Measurements from ENCODE around the gene CACNA1C. TPM values are rescaled to one million over a fixed set of nuclear protein-coding genes. Genes with fewer than 3 reads are reported as not detected.
"Not testable (repeated sequence)": the region's sequence is repeated elsewhere in the genome, so short reads cannot be mapped to it uniquely, and the experiment has no call there.

CACNA1C gene
- total RNA-seq, 2 experiments from 2014 or later: 0.04 TPM

DNA sequence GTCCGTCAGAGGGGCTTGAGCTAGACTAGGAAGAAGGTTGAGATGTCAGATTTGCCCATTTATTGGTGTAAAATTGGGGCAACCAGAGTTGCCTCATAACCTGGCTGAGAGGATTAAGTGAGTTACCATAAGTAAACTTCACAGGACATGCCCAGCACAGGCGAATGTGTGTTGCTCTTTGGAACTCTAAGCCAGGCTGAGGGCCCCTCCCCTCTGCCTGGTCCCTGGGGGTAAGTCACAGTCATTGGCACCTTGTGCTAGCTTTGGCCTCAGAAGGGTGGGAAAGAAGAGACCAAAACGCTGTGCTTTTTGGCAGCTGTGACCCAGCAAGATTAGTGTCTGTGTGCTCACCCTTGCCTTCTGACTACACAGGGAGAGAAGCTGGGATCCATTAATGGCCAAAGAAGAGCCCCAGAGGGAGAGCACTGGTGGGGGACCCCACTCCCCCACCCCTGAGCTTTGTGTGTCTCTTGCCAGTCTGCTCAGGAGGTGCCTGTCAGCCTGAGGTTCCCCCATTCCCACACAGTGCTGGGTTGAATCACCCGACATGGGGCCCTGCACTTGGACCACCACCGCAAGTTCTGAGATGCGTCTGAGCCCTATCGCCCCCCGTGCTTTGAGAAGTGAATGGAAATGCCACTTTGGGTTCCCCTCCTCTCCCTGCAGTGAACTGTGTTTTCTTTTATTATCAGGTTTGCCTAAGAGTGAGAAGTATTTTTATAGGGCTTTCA lies 74.1 kb downstream of the CACNA1C start:
- CTCF ChIA-PET: no interaction called here
- POLR2A ChIA-PET: no interaction called here

DNA sequence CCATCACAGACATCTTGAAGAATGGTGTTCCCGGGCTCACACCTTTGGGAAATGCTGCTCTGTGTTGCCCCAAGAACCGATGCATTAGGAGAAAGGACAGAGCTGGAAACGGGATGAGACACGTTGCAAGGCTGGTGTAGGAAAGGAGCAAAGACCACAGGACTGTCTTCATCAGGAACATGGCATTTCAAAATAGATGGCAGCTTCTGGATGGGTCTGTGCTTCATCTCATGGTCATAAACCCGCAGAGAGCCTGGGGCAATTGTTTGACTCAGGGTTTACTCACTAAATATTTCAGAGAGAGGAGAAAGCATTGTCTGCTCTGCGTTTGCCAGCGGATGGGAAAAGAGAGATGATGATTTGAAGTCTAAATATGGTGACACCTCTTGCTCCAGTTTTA lies 76.3 kb downstream of the CACNA1C start:
- CTCF ChIA-PET: no interaction called here
- POLR2A ChIA-PET: no interaction called here

DNA sequence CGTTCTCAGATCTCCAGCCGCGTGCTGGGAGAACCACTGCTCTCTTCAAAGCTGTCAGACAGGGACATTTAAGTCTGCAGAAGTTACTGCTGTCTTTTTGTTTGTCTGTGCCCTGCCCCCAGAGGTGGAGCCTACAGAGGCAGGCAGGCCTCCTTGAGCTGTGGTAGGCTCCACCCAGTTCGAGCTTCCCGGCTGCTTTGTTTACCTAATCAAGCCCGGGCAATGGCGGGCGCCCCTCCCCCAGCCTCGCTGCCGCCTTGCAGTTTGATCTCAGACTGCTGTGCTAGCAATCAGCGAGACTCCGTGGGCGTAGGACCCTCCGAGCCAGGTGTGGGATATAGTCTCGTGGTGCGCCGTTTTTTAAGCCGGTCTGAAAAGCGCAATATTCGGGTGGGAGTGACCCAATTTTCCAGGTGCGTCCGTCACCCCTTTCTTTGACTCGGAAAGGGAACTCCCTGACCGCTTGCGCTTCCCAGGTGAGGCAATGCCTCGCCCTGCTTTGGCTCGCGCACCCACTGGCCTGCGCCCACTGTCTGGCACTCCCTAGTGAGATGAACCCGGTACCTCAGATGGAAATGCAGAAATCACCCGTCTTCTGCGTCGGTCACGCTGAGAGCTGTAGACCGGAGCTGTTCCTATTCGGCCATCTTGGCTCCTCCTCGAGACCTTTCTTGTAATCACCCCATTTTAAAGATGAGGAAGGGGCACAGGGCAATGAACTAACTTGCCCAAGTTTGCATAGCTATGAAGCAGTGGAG lies 83.1 kb downstream of the CACNA1C start:
- POLR2A ChIA-PET, CTCF ChIA-PET: not testable (repeated sequence)

DNA sequence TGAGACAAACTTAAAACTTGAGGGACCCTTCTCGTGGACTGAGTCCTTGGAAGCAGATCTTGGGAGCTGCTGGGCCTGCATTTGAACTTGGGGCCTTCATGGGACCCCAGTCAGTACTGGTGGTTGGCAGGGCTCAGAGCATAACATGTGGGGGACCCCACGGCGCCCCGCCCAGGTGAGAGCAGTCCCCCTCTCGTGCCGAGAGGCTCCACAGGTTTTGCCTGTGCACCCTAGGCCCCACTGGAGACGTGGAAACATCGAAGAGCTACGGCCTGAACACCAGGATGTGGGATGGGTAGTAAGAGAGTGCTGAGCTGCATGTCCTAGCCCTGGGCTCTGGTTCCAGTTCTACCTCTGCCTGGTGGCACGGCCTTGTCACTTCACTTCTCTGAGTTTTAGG lies 84.1 kb downstream of the CACNA1C start:
- ChIA-PET POLR2A (no interaction called here), CTCF (no interaction called here)

DNA sequence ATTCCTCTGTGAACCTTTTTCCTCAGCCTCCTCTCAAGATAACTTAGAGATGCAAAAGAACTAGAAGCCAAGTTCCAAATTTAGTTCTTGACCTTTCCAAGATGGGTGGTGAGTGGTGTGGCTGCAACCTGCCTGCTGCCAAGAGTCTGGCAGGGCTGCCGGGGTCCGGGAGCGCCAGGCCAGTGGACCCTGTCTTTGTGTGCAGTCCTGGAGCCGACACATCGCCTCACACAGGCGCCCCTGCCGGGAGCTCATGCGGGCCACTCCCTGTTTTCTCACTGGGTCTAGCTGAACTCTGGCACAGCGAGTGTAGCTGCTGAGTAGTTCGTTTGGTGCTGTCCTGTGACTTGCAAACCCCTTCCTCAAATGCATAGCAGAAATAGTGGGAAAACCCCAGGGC lies 84.9 kb downstream of the CACNA1C start:
- POLR2A ChIA-PET: no interaction called here
- CTCF ChIA-PET: no interaction called here

DNA sequence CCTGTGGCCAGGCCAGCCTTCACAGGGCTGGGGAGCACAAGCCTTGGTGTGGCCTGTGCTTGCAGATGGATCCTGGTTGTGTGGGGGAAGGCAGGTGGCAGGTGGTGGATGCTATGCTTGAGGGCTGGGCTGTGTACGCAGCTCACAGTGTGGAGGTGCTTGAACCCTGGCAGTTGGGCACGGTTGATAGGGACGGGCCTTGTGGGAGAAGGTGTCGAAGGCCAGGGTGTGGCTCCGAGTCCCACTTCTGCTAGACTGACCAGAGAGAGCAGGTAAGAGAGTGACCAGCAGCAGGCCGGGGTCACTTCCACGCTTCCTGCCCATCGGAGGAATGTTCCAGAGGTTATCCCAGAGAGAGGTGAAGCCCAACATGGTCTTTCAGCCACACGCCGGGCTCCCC lies 85.5 kb downstream of the CACNA1C start:
- ChIA-PET POLR2A (no interaction called here), CTCF (no interaction called here)

DNA sequence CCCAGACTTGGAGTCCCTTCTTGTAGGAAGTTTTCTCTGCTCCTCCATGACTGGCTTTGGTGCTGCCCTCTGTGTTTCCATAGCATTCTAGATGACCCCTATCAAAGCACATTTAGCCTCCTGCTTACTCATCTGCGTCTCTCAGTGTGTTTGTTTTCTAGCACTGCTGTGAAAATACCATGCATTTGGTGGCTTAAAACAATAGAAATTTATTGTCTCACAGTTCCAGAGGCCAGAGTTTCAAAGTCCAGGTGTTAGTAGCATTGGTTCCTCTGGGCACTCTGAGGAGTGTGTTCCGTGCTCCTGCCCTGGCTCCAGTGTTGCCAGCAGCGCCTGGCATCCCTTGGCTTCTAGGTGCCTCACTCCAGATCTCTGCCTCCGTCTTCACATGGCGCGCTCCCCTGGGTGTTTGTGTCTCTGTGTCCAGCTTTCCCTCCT lies 86.1 kb downstream of the CACNA1C start:
- POLR2A ChIA-PET: no interaction called here

DNA sequence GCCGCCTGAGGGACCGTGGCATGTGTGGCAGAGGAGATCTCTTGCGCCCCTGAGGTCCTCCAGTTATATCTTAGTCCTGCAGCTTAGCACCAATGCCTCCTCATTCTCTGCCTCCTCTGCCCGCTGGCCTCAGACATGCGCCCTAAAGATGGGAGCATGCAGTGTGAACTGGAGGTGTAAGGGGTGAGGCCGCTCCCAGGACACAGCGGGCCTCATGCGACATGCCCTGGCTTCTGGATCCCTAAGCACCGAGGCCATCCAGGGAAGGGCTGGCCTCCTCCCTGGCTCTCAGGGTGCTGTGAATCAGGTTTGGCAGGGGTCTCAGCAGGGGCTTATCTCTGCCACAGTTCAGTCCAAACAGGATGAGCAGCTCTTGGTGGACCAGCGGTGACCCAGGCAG lies 86.9 kb downstream of the CACNA1C start:
- CTCF ChIA-PET: no interaction called here
- POLR2A ChIA-PET: no interaction called here

More for the DNA sequence above, 86.1 kb downstream of the CACNA1C start:
- CTCF ChIA-PET: no interaction called here

DNA sequence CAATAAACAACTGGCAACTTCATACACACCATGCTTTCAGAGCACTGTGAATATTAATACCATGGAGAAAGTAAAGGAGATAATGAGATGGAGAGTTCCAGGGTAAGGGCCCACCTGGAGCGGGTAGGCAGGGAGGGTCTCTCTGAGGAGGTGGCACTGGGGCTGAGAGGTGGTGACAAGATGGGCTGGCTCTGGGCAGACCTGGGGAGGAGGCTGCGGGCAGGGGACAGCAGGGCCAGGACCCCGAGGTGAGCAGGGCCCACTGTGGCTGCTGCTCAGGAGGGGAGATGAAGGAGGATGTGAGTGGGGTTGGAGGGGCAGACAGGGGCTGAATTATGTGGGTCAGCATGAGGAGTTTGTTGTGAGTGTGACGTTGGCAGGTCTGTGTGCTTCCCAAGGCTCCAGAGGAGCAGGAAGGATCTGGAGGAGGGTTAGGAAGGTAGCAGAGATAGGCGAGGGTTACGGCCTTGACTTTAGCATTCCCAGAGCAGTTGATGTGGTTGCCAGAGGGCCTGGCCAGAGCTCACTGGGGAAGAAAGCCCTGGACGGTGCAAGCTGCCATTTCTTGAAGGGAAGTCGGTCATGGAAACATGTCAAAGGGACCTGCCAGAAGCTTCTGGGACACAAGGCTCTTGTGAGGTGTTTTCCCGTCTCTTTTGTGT lies 88.2 kb downstream of the CACNA1C start:
- POLR2A ChIA-PET: no interaction called here
- CTCF ChIA-PET: no interaction called here

DNA sequence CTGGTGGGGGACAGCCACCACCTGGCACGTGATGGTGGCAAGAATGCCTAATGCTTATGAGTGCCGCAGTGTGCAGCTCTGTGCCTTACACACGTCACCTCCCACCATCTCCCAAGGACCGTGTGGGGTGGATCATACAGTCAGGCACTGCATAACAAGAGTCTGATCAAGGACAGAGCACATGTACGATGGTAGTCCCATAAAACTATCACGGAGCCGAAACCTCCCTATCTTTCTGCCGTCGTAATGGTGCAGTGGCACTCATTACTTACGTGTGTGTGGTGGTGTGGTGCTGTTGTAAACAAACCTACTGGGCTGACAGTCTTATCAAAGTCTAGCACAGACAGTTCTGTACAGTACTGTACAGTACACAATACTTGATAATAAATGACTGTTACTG lies 89.3 kb downstream of the CACNA1C start:
- ChIA-PET POLR2A (no interaction called here), CTCF (no interaction called here)

DNA sequence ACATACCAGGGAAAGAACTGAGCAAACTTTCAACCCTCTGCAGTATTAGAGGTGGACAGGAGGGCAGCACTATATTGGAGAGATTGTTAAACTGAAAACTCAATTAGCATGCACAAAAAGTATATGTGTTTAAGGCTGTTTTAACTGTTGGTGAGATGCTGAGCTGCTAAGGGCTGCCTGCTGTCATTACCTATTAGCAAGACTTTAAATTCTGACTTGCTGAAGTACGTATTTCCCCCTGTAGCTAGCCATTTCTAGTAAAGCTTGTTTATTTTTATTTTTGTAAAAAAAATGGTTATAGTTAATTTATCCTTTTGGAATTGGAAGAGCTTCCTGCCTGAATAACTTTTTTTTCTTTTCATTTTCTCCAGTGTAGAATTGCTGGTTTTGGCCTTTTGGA lies 92.2 kb downstream of the CACNA1C start:
- ChIA-PET POLR2A (no interaction called here), CTCF (no interaction called here)

DNA sequence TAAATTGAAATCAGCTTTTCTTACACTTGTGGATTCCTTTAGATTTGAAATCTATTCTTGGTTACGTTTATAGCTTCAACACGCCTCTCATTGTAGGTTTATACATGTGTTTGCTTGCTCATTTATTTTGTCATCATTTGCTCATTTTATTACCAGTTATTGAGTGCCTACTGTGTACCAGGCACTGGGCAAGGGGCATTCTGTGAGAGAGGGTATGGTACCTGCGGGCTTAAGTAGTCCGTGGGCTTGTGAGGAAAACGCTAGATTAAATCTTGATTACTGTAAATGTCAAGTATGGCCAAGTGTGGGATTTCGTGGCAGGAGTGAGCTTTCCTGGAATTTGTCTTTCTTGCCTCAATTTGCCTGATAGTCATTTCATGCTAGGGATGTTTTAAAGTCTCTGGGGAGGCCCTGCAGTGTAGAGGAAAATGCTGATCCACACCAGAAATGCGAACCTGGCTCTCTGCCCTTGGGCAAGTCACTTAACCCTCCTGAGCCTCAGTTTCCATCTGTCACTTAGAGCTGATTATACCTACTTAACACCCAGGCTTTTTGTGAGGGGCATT lies 92.7 kb downstream of the CACNA1C start:
- CTCF ChIA-PET: no interaction called here

DNA sequence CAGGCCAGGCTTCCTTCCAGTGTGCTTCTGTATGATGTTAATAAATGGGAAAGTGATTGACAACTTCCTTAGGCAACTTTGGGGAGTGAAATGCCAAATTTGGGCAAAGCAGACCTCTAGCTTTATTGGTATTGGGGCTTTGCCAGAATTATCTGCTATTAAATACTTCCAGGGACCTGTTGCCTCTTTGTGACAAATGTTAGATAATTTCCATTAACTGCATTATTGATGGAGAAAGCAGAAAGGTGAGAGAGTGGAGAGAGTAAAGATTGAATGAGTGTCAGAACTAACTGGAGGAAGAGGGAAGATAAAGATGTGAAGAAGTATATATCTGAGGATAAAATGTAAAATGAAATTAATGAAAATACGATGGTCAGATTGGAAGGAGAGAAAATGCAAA lies 94.5 kb downstream of the CACNA1C start:
- ChIA-PET POLR2A (no interaction called here), CTCF (no interaction called here)

More for the DNA sequence above, 92.7 kb downstream of the CACNA1C start:
- POLR2A ChIA-PET: no interaction called here

DNA sequence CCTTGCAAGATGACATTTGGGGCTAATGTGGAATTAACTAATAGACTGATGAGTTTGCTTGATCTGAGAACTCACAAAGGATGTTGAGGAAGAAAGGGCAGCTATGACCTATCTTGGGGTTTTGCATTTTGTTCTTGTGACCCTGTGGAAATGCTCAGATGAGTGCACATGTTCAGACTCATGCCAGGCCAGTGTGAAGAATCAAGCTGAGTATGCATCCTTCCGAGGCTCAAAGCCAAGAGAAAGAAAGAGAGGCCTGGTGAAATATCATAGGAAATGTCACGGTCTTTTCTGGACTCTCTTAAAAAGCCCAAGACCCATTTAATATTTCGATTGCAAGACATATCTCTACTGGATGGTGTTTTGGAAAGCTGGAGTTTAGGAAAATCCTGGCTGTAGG lies 96.3 kb downstream of the CACNA1C start:
- ChIA-PET POLR2A (no interaction called here), CTCF (no interaction called here)

DNA sequence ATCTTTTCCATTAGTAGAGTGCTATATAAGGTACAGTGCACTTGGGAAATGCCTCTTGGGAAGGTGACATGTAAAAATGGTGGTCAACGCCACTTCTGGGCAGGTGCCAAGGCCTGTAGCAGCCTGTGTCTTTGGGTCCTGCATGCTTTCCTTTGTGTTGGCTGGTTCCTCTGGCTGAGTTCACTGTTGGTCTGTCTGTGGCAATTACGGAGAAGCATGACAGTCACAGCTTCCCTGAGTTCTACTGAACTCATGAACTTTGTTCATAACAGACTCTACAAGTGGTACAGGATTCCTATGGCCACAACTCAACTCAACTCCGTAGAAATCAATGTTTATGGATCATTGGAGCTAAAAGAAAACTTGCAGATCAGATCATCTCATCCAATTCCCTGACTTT lies 98.0 kb downstream of the CACNA1C start:
- POLR2A ChIA-PET: no interaction called here
- CTCF ChIA-PET: no interaction called here

DNA sequence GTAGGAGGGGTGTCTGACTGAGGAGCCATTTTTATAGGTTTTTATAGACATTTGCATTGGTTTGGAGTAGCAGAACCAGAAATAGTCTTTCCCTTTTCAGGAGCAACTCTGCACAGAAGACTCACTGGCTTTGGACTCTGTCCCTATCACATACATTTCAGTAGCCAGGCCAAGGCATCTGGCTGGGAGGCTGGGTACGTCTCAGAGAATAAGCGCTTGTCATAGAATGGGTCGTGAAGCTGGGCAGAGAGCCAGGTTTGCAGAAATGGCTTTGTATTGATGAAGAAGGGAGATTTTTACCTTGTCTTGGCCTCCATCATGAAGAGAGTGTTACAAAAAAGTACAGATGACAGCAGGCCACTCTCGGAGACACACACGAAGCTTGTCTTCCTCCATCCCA lies 98.6 kb downstream of the CACNA1C start:
- CTCF ChIA-PET: no interaction called here

DNA sequence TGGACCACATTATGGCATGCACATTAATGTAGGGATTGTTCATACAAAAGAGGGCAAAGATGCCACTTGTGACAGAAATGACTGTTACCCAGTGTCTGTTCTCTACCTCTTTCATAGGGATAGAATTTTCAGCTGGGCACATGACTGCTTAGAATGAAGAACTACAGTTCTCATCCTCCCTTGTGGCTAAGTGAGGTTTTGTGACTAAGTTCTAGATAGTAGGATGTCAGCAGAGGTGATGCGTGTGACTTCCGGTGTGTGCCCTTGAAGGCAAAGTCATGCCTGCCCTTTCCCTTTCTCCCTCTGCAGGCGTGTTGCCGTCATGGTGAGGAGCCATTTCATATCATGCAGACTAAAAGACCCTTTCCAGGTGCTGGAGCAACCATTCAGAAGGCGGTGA lies 99.3 kb downstream of the CACNA1C start:
- CTCF ChIA-PET: no interaction called here
- POLR2A ChIA-PET: no interaction called here

More for the DNA sequence above, 98.6 kb downstream of the CACNA1C start:
- POLR2A ChIA-PET: no interaction called here

DNA sequence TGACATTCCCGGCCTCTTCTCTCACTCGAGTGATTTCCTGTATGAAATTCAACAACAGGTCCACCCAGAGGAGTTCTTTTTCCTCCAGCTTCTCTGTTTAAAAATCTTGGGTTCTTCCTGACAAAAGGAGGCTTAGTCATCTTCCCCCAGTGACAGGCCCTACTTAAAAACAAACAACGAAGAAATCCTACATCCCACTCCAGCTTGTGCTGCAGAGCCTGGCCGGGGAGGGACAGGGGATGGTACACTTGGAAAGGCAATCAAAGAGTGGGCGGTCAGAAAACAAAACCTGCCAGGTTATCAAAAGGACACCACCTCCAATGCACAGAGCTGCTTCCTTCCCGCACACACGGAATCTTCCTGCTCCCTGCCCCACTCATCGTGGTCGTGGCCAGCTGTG lies 101.3 kb downstream of the CACNA1C start:
- ChIA-PET POLR2A (no interaction called here), CTCF (no interaction called here)

DNA sequence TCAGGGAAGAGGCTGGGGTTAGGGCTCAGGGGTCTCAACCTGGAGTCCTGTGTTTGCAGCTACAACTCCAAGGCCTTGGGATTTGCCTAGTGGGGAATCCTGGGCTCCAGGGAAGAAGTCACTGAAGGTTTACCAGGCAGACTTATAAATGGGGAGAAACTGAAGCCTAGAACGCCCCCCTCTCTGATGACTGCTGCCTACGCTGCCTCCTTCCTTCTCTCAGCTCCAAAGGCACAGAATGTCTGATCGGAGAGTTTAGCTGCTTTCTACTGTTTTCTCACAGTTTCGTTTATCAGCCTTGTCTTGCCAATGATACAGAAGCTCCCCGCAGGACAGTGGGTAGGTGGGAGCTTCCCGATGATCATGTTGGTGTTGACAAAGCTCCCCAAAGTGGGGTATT lies 101.7 kb downstream of the CACNA1C start:
- ChIA-PET POLR2A (no interaction called here), CTCF (no interaction called here)

DNA sequence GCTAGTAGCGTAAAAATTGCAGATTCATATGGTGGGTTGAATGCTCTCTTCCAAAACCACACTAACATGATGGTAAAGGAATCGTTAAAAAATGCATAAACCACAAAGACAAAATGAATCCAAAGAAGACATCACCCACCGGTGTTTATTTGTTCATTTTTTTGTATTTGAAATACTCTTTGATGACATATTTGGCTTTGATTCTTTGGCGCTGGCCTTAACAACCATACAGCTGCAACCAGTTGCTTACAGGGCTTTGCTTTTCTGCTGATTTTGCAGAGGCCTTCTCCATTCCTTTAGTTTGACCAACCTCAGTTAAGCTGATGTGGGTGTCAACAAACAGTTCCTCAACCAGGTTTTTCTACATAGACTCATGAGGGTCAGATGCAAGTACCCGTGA lies 103.5 kb downstream of the CACNA1C start:
- CTCF ChIA-PET: no interaction called here
- POLR2A ChIA-PET: no interaction called here

DNA sequence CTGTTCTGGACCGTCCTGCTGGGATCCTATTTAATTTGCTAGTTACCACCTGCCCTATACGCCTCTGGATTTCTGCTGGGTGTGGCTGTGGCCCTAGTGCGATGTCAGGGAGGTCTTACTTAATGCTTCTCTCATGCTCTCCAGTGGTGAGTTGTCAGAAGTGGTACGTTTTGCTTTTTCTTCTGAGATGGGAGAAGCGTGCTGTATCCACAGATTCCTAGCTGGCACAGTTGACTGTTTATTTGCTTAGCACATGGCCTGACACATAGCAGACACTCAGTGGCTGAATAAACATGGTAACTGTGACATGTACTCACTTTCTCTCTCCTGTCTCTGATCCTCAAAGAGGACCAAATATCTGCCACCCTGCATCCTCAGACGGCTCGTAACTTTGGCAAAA lies 107.3 kb downstream of the CACNA1C start:
- ChIA-PET POLR2A (no interaction called here), CTCF (no interaction called here)
